ENCODE data around the gene LRSAM1.

LRSAM1 gene

DNA sequence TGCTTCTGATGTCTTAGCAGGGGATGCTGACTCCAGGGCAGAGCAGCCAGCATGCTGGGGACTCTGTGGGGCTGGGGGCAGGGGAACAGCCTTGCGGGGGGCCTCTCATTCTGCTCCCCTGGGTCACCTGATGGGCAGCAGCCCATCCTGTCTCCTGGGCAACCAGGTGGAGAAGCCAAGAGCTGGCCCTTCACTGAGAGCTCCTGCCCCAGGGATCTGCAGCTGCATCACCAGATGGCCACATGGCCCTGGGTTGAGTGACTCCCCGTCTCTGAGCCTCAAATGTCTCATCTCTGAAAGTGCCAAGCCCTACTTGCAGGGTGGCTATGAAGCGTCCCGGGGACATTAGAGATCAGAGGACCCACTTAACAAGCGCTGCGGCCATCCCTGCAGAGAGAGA lies 49.1 kb downstream of the LRSAM1 start:
- DNase-seq: no peak

- DNase-seq: no peak
These were observed 49.6 kb downstream of the LRSAM1 start for GRCh38 chr9:127500862-127501261.

DNA sequence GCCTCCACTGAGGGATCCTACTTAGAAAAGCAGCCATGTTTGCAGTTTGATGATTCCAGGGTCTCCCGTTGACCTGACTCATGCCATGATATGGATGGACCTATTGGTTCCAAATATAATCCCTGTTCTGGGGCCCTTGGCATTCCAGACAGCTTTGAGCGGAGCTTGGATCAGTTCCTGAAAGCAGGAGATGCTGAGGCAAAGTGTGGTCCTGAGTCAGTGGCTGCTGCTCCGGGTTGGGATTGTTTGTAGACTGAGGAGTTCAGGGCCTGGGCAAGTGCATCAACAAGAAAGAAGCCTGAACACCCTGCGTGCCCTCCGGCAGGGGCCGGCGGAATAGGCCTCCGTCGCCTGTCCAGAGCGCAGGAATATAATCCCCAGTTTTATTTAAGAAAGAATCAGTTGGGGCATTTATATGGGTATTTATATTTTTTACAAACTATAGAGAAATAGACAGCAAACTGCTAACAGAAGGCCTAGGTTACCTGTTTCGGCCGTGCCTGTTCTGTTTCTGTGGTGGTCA lies 50.6 kb downstream of the LRSAM1 start:
- DNase-seq: no peak

- DNase-seq: no peak
These were observed 51.5 kb downstream of the LRSAM1 start for GRCh38 chr9:127502706-127503378.

GRCh38 chr9:127503379-127503921 lies 52.1 kb downstream of the LRSAM1 start:
- no peak for DNase-seq

DNA sequence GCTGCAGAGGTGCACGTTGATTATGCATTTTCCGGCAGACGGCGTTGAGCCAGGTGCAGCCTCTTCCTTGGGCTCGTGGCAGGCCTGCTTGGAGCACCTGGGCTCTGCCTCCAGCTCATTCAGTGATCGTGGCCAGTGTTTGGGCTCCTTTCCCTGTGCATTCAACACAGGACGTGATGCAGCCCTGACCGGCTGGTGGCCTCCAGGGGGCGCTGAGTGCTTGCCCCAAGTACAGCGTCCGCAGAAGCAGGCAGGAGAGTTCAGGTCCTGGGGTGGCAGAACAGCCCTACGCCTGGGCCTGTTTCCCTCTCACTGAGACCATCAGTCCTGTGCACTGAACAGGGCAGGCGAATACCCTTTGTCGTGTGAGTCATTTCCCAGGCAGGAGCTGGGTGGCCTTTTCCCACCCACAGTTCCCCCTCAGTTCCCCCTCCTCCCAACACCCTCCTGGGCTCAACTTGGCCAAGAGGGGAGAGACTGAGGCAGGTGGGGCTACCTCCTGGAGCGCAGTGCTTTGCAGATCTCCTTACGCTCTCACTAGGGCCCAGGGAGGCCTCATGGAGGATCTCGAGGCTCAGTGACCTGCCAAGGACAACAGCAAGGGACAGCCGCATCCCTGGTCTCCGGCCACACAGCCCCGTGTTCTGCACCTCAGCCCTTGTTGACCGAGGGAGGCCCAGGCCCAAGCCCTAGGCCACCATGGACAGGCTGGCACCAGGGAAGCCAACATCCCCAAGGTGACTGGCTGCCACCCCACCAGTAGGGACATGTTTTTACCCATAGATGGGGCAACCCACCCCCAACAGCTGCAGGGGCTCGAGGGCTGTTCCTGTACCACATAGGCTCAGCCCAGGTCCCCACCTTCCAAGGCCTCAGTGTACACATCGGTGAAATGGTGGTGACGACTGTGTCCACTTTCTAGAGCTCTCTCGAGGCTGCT lies 52.9 kb downstream of the LRSAM1 start:
- DNase-seq: peak; percentile 53

GRCh38 chr9:127504887-127505251 lies 53.6 kb downstream of the LRSAM1 start:
- DNase-seq: no peak

DNA sequence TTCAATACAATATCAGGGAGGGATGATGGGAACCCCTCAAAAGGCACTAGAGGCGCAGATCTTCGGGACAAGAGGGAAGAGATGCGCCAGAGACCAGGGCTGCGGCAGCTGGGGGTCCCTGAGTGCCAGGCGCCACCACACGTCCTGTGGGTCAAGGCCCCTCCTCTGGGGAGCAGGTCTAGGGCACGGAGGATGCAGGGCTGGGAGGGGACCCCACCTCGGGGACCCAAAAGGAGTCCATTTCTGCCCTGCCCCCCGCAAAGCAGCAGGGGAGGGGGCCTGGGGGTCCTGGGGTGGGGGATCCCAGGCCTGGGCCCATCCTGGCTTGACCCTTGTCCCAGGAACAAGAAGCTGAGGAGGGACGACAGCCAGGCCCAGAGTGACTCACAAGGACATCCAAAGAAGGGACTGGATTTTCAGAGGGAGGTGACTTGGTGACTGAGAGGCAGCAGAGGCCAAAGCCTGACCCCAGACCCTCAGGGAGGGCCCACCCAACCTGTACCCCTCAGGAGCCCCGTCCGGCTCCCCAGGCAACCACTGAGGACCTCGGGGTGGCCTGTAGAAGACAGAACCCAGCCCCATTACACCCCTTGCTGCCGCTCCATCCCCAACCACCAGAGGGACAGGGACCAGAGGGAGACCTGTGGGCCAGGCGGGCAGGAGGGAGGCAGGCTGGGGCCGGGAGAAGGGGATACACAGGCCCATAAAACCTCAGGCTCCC lies 54.2 kb downstream of the LRSAM1 start:
- DNase-seq: no peak

DNA sequence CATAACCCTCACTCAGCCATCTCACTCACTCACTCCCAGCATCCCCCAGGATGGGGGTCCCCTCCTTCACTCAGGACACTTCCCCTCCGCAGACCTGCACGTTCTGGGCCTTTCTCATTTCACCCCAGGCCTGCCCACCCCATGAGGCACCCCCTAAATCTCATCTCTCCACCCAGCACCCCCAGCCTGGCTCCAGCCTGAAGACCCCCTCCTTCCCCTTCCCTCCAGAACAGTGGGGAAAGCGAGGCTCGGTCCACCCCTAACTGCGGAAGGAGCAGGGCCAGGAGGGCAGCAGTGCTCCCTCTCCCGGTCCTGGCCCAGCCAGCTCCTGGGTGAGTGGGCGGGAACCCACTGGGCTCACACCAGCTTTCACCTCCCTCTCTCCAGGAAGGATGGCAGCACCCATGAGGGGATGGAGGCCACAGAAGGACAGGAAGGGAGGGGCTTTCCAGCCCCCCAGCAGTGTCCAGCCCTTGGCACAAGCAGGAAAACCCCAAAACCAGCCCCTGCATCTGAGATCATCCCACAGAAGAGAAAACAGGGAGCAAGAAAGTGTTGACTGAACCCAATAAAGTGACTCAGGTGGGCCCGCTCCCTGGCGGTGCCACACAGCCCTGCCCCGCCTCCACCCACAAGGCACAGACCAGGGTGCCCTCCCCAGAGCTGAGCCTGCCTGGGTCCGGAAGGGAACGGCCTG lies 55.0 kb downstream of the LRSAM1 start:
- no peak for DNase-seq

DNA sequence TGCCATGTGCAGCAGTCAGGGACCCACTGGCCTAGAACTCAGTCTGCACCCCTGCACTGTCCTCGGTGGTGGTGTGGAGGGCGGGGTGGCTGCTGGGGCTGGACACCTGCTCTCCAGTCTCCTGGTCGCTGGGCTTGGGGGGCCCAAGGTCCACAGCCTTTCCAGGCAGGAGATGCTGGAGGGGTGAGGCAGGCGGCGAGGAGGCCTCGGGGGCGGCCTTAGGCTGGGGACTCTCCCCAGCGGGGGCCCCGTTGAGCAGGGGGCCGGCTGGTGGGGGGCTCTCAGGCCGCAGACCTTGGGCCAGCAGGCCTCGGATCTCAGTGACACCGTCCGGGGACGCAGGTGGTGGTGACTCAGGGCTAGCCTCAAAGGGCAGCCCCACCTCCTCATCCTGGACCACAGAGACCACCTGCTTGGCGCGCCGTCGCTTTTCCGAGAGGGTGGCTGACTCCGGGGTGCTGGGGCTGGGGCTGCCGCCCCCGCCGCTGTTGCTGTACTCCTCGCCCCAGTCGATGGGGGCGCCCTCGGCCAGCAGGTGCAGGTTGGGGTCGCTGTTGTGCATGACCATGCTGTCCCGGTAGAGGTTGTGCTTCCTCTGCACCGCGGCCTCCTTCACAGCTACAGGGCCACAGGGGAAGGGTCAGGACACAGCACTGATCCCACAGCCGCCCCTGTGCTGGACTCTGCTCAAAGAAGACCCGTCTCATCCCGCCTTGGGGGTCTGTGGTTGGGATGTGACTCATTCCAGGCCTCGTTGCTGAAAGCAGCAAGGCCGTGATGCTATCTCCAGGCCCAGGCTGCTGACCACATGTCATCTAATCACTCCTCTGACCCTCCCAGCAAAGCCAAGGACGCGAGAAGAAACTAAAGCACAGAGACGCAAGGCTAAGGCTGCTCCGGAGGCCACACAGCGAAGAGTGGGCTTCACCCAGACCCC lies 55.8 kb downstream of the LRSAM1 start:
- no peak for DNase-seq

GRCh38 chr9:127507751-127508648 lies 56.7 kb downstream of the LRSAM1 start:
- no peak for DNase-seq

- DNase-seq: no peak
These were observed 57.6 kb downstream of the LRSAM1 start for GRCh38 chr9:127508901-127509260.

- DNase-seq: no peak
These were observed 58.1 kb downstream of the LRSAM1 start for GRCh38 chr9:127509261-127509954.

GRCh38 chr9:127509955-127510299 lies 58.6 kb downstream of the LRSAM1 start:
- no peak for DNase-seq

DNA sequence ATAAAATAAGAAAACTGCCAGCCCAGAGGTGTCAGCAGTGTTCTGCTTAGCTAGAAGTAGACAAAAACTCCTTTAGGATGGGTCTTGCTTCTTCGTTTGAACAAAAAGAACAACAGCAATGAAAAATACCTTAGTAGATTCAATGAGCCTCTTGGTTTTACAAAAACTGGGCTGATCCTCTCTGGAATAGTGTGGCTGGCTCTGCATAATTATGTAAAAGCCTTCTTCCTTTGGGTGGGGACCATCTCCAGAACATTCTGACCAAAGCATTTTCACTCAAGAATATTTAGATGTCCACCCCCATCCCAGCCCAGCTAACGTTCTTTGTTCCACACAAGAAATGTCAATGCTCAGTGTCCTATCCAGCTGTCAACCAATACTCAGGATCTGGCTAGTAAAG lies 63.2 kb downstream of the LRSAM1 start:
- no peak for DNase-seq

GRCh38 chr9:127516835-127517607 lies 65.7 kb downstream of the LRSAM1 start:
- DNase-seq: no peak

GRCh38 chr9:127517620-127518019 lies 66.3 kb downstream of the LRSAM1 start:
- no peak for DNase-seq

DNA sequence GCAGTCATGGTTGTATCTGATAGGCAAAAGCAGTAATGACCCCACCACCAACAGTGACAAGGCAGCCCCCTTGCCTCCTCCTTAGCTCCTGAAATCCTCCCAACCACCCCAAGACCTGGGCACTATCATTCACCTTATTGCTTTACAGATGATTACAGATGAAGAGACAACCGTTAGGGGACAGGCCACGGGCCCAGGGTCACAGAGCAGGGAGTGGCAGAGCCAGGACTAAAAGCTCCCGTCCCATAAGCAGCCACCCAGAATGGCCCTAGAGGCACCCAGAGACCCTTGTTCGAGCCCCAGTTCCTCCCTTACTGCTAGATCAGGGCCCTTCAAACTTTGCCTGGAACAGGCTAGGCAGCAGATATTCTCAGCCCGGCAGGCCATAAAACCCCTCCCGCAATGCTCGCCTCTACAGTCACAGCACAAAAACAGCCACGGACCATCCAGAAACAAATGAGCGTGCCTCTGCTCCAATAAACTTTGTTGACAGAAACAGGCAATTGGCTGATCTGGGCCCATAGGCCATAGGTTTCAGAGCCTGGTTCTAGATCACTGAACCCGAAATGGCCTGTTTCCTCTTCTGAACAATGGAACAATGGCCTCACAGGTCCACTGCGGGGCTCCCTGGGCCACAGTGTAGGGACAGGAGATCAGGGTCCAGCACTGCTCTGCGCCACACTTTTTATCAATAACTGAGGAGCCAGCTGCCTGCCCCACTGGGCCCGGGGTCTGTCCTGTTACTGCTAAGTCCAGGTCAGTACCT lies 67.0 kb downstream of the LRSAM1 start:
- DNase-seq: no peak

All from DMS153 (cell line).